ENCODE data around the gene CDK14. TPM values are rescaled to one million over a fixed set of nuclear protein-coding genes. Genes with fewer than 3 reads are reported as not detected.

Gene CDK14
- total and polyA plus RNA-seq, 9 donors, result 12.6 to 54.1 (median 43.8) TPM

DNA sequence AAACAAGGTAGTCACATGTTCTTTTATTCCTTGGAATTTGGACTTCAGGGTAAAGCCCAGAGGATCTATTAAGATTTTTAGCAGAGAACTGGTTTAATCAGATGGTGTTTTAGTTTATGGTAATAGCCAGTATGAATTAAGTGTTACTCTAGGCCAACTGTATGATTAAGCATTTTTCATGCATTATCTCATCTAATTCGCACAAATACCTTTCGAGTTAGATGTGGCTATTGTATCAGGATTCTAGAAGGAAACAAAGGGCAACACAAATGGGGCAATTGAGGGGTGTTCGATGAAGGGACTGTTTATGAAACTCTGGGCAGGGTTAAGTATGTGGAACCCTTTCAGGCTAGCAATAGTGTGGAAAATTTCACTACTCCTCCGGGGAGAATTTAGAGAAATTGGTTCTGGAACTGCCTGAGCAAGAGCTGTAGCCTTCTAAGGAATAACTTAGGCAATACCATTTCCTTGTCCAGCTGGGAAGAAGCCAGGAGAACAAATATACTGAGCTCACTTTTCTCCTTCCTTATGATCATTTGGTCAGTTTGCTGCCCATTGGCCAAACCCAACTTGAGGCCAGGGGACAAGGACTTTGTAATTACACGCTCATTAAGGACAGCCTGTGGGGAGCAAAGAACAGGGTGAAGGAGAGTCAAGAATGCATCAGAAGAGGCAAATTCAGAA, 349.1 kb downstream of the CDK14 start:
- intact Hi-C loops (cut with DNase I), result no loop called here
- Histone ChIP-seq H3K36me3 (no peaks in the 10 kb centered on the region), H3K4me1 (ENCODE audit: insufficient read depth) (no peaks in the 10 kb centered on the region), H3K27ac (no peak overlapping the region), H3K9me3 (no peaks in the 10 kb centered on the region), H3K4me3 (no peak overlapping the region), H3K27me3 (no peaks in the 10 kb centered on the region)
- WGBS, 3 donors, result 78 to 91% (median 86%) methylated on average over 5 of the region's 5 CpGs
- DNase-seq, result no peak
- TF ChIP-seq, protein P1, sequence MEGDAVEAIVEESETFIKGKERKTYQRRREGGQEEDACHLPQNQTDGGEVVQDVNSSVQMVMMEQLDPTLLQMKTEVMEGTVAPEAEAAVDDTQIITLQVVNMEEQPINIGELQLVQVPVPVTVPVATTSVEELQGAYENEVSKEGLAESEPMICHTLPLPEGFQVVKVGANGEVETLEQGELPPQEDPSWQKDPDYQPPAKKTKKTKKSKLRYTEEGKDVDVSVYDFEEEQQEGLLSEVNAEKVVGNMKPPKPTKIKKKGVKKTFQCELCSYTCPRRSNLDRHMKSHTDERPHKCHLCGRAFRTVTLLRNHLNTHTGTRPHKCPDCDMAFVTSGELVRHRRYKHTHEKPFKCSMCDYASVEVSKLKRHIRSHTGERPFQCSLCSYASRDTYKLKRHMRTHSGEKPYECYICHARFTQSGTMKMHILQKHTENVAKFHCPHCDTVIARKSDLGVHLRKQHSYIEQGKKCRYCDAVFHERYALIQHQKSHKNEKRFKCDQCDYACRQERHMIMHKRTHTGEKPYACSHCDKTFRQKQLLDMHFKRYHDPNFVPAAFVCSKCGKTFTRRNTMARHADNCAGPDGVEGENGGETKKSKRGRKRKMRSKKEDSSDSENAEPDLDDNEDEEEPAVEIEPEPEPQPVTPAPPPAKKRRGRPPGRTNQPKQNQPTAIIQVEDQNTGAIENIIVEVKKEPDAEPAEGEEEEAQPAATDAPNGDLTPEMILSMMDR (IDR thresholded peaks at IDR 0.05), result no peak
- no peak for TF ChIP-seq EP300 (IDR thresholded peaks at IDR 0.05)
- TF ChIP-seq POLR2A (IDR thresholded peaks at IDR 0.05), result no peak

DNA sequence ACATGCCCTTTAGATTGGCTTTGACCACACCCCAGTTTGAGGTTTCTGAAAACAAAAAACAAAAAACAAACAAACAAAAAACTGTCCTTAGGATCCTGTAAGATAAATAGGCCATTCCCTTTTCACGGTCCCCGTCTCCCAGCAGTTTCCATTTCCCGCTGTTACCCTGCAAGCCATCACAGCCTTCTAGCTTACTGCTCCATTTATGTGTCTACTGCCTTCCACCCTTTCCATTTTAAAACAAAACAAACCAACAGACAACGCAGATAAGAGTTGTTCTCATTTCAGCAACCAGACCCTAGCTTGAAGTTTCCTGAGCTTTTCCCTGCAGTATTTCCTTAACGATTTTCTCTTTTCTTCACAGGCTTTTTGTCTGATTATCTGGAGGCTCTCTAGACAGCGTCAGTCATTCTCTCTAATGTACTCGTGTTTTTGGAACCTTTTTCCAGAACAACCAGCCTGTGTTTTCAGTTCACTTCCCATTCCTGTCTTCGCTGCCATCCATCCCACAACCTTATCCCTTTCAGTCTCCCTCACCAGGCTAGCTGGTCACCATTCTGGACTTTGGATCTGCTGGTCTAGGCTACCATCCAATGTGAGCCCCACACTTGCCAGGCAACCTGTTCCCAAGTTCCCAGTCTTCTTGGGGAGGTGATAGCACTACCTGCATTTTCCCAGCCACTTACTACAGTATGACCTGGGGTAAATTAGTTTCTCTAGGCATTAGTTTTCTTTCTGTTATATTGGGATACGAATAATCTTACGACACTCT, 350.8 kb downstream of the CDK14 start:
- intact Hi-C loops (cut with DNase I), result no loop called here
- no peaks in the 10 kb centered on the region for H3K9me3 ChIP-seq

DNA sequence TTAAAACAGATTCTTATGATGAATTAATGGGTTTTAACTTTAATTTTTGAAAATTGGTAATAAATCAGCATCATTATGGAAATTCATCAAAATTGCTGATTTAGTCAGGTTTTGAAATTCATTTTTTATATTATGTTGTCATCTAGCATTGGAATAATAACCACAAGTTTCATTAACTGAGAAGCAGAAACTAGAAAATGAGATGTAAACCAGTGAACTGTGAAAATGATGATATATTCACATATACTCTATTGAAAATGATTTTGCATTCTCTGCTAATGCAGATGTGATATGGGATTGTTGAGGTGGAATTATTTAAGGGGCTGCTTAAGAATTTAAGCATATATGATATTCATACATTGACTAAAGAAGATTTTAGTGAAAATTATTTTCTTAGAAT, 352.0 kb downstream of the CDK14 start:
- Histone ChIP-seq H3K4me1 (ENCODE audit: insufficient read depth) (no peaks in the 10 kb centered on the region), H3K36me3 (no peaks in the 10 kb centered on the region), H3K9me3 (no peaks in the 10 kb centered on the region), H3K4me3 (no peak overlapping the region), H3K27me3 (no peaks in the 10 kb centered on the region), H3K27ac (no peak overlapping the region)
- no peak for DNase-seq
- intact Hi-C loops (cut with DNase I), result no loop called here
- TF ChIP-seq, protein P1 (IDR thresholded peaks at IDR 0.05), result no peak
- TF ChIP-seq POLR2A (IDR thresholded peaks at IDR 0.05) (no peak), EP300 (IDR thresholded peaks at IDR 0.05) (no peak)

More for the DNA sequence above, 350.8 kb downstream of the CDK14 start:
- DNase-seq, result no peak
- no peaks in the 10 kb centered on the region for H3K27me3 ChIP-seq
- H3K4me1 ChIP-seq (ENCODE audit: insufficient read depth), result no peaks in the 10 kb centered on the region
- no peaks in the 10 kb centered on the region for H3K36me3 ChIP-seq
- no peak overlapping the region for H3K4me3 ChIP-seq
- TF ChIP-seq POLR2A (IDR thresholded peaks at IDR 0.05), result no peak
- no peak for TF ChIP-seq EP300 (IDR thresholded peaks at IDR 0.05)
- TF ChIP-seq, protein P1 (IDR thresholded peaks at IDR 0.05), result no peak
- H3K27ac ChIP-seq, result no peak overlapping the region
- WGBS, 3 donors, result 70 to 73% (median 71%) methylated on average over 10 of the region's 10 CpGs

DNA sequence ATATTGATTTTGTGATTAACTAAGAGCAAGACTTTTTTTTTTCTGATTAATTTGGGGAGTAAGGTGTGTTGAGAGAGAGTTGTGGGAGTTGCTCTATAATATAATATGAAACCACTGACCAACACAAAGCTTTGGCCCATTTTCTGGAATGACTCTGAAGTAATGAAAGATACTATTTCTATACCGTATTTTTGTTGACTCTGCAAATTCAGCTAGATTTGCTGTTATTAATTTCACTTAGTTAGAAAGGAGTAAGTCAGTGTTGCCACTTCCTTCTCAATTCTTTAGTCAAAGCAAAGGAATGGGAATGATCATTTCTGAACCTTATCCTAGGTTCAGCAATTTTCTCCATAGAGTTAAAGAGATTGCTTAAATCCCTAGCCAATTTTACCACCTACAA, 355.1 kb downstream of the CDK14 start:
- 86 to 95% (median 93%) methylated on average over 1 of the region's 1 CpG for WGBS, 3 donors
- no peaks in the 10 kb centered on the region for H3K9me3 ChIP-seq
- intact Hi-C loops (cut with DNase I), result no loop called here
- no peak for DNase-seq
- no peaks in the 10 kb centered on the region for H3K36me3 ChIP-seq
- H3K27me3 ChIP-seq, result no peaks in the 10 kb centered on the region
- no peak overlapping the region for H3K4me3 ChIP-seq
- TF ChIP-seq EP300 (IDR thresholded peaks at IDR 0.05) (no peak), POLR2A (IDR thresholded peaks at IDR 0.05) (no peak)
- TF ChIP-seq, protein P1 (IDR thresholded peaks at IDR 0.05), result no peak
- no peak overlapping the region for H3K27ac ChIP-seq
- H3K4me1 ChIP-seq (ENCODE audit: insufficient read depth), result no peaks in the 10 kb centered on the region

Measured in ovary (tissue), 9 donors.